Lower leg skin (tissue), 4 donors: ENCODE measurements around the gene ACACA. TPM values are rescaled to one million over a fixed set of nuclear protein-coding genes. Genes with fewer than 3 reads are reported as not detected.

Source experiments
- DNase-seq, 2 donors: peaks; one replicate each; pipeline ENCODE4 v3.0.0-alpha.2; 2019; ENCODE audit warnings: low spot score in 2 of 2
- H3K4me3 ChIP-seq: fragments of 200-600 bp; sonication (generic); 2 replicates; pipeline ENCODE4 v1.5.1; 2017; ENCODE audit warnings: mild to moderate bottlenecking, low read depth; ENCODE audit not compliant: poor library complexity, severe bottlenecking
- CTCF ChIP-seq, 3 donors: fragments of 450-650 bp; IDR thresholded peaks; one replicate each; pipeline ENCODE4 v1.5.1; 2016; ENCODE audit warnings: antibody characterized with exemption in 3 of 3, mild to moderate bottlenecking in 3 of 3, moderate library complexity in 2 of 3
- POLR2A ChIP-seq, 2 donors: fragments of 450-650 bp; IDR thresholded peaks; one replicate each; pipeline ENCODE4 v1.6.1; 2016 to 2017; ENCODE audit warnings: antibody characterized with exemption in 2 of 2, mild to moderate bottlenecking in 1 of 2, moderate library complexity in 1 of 2
- WGBS, 2 donors: methylation state at CpG; one replicate each; pipeline ENCODE4 v1.1.5; 2018; 5-methylcytosine and 5-hydroxymethylcytosine counted together
- intact Hi-C: fragments of 100-400 bp; cut with DNase I; formaldehyde crosslinking; loops from one replicate; pipeline ENCODE4 v1.15.0; 2023; ENCODE audit warnings: low total_unique reads
- total RNA-seq, 4 donors: library from RNA; depleted of rRNA; stranded (reverse); fragments of >200 nt; gene quantifications; one replicate each; pipeline ENCODE4 v1.1.0, GENCODE V29; 2016

The ACACA gene
- total RNA-seq, 4 donors from 2014 or later: 24.2 to 35.7 (median 31.0) TPM

- WGBS, 2 donors: 86 to 89% methylated on average over 5 of the region's 5 CpGs
- no peak overlapping the region for H3K4me3 ChIP-seq
- TF ChIP-seq POLR2A (IDR thresholded peaks at IDR 0.05) (no peak), CTCF (IDR thresholded peaks at IDR 0.05) (no peak)
- no peak for DNase-seq
- intact Hi-C loops: no loop called here
Observed at GRCh38 chr17:37084372-37084771, 322.3 kb downstream of the ACACA start.

- TF ChIP-seq CTCF (IDR thresholded peaks at IDR 0.05) (no peak), POLR2A (IDR thresholded peaks at IDR 0.05) (no peak)
- no peak for DNase-seq
Observed at GRCh38 chr17:37083456-37083855, 323.2 kb downstream of the ACACA start.

GRCh38 chr17:37082985-37083384 is 323.7 kb downstream of the ACACA start:
- WGBS, 2 donors: 83 to 86% methylated on average over 4 of the region's 4 CpGs
- intact Hi-C loops: no loop called here
- no peak for DNase-seq
- TF ChIP-seq CTCF (IDR thresholded peaks at IDR 0.05) (no peak), POLR2A (IDR thresholded peaks at IDR 0.05) (no peak)
- no peak overlapping the region for H3K4me3 ChIP-seq

More at GRCh38 chr17:37083456-37083855, 323.2 kb downstream of the ACACA start:
- H3K4me3 ChIP-seq: no peak overlapping the region
- 79 to 88% methylated on average over 6 of the region's 6 CpGs for WGBS, 2 donors
- intact Hi-C loops: no loop called here

- WGBS, 2 donors: 79 to 85% methylated on average over 8 of the region's 8 CpGs
- TF ChIP-seq CTCF (IDR thresholded peaks at IDR 0.05): no peak
- TF ChIP-seq POLR2A (IDR thresholded peaks at IDR 0.05): no peak
- H3K4me3 ChIP-seq: no peak overlapping the region
- no peak for DNase-seq
- intact Hi-C loops: no loop called here
Observed at GRCh38 chr17:37082311-37082860, 324.2 kb downstream of the ACACA start.

- no peak for DNase-seq
- intact Hi-C loops: no loop called here
- no peak for TF ChIP-seq CTCF (IDR thresholded peaks at IDR 0.05)
- TF ChIP-seq POLR2A (IDR thresholded peaks at IDR 0.05): no peak
- no peak overlapping the region for H3K4me3 ChIP-seq
- WGBS, 2 donors: 76 to 90% methylated on average over 5 of the region's 5 CpGs
Observed at GRCh38 chr17:37081287-37081686, 325.3 kb downstream of the ACACA start.

- WGBS, 2 donors: 89 to 100% methylated on average over 1 of the region's 1 CpG
- TF ChIP-seq POLR2A (IDR thresholded peaks at IDR 0.05) (no peak), CTCF (IDR thresholded peaks at IDR 0.05) (no peak)
Observed at GRCh38 chr17:37079735-37080134, 326.9 kb downstream of the ACACA start.

More at GRCh38 chr17:37079735-37080134, 326.9 kb downstream of the ACACA start:
- intact Hi-C loops: no loop called here
- no peak overlapping the region for H3K4me3 ChIP-seq
- DNase-seq: no peak
